ENCODE results near the gene TLX2. TPM values are rescaled to one million over a fixed set of nuclear protein-coding genes. Genes with fewer than 3 reads are reported as not detected.

The TLX2 gene
- total and polyA plus RNA-seq, 2 of the 8 experiments (the other 6 are each of a cell fraction or from before 2014, with no cell fraction given) = 0.06 to 0.17 TPM

GRCh38 chr2:74550231-74550630 lies 36.0 kb downstream of the TLX2 start (continued):
- no peak for TF ChIP-seq NRF1 (IDR thresholded peaks at IDR 0.05; ENCODE audit: low read depth, low read length)
- TF ChIP-seq TCF12 (IDR thresholded peaks at IDR 0.05; ENCODE audit: low read depth, low read length) = no peak
- no peak for TF ChIP-seq TEAD4 (IDR thresholded peaks at IDR 0.05; ENCODE audit: low read depth, low read length)
- TF ChIP-seq RNF2 (IDR thresholded peaks at IDR 0.05; ENCODE audit: borderline replicate concordance, low read depth, low read length, missing control alignments, poor library complexity, severe bottlenecking) = no peak

All from H1 (cell line).